Stimulated activated naive B cell treated with anti-CD40 and anti-IgM and Interleukin-4, amounts not matched to agents 10 μg/mL and 1 μg/mL and 100 μg/mL, for 72 hours (primary cell): ENCODE results near the gene SLC26A4.
"Not testable (repeated sequence)": the region's sequence is repeated elsewhere in the genome, so short reads cannot be mapped to it uniquely, and the experiment has no call there.

Experiments
- ATAC-seq, 2 donors: fragments of 150-1000 bp; cut with Tn5 transposase; replicated peaks; 2 replicates each; pipeline ENCODE4 v1.10.0; 2021; ENCODE audit warnings: moderate library complexity in 1 of 2
- DNase-seq: peaks from one replicate; pipeline ENCODE4 v3.0.0; 2021
- H3K27ac Mint-ChIP-seq: one replicate; pipeline ENCODE4 v1.8.0; 2022; ENCODE audit warnings: mild to moderate bottlenecking, mixed read lengths
- H3K27me3 Mint-ChIP-seq, 2 donors: one replicate each; pipeline ENCODE4 v1.8.0; 2022; ENCODE audit warnings: mixed read lengths in 2 of 2
- H3K36me3 Mint-ChIP-seq, 2 donors: one replicate each; pipeline ENCODE4 v1.8.0; 2022; ENCODE audit warnings: mixed read lengths in 2 of 2, mild to moderate bottlenecking in 1 of 2
- H3K4me1 Mint-ChIP-seq, 2 donors: one replicate each; pipeline ENCODE4 v1.8.0; 2022; ENCODE audit warnings: mixed read lengths in 2 of 2, mild to moderate bottlenecking in 1 of 2
- H3K4me3 Mint-ChIP-seq, 2 donors: one replicate each; pipeline ENCODE4 v1.8.0; 2022; ENCODE audit warnings: mild to moderate bottlenecking in 2 of 2, mixed read lengths in 2 of 2, moderate library complexity in 1 of 2
- H3K9me3 Mint-ChIP-seq, 2 donors: one replicate each; pipeline ENCODE4 v1.8.0; 2022; ENCODE audit warnings: mixed read lengths in 2 of 2, mild to moderate bottlenecking in 1 of 2

Gene SLC26A4

GRCh38 chr7:107639070-107639469, 21.6 kb upstream of the SLC26A4 start:
- peaks cover 25 to 59% of the 10 kb centered on the region in 2 donors for H3K4me1 Mint-ChIP-seq

GRCh38 chr7:107641676-107642075, 19.0 kb upstream of the SLC26A4 start:
- ATAC-seq: no peak
- no peak overlapping the region for H3K27ac Mint-ChIP-seq
- H3K9me3 Mint-ChIP-seq: peaks cover 4 to 10% of the 10 kb centered on the region in 2 donors
- H3K4me3 Mint-ChIP-seq: no peak overlapping the region
- peaks cover 3 to 7% of the 10 kb centered on the region in 2 donors for H3K36me3 Mint-ChIP-seq
- H3K27me3 Mint-ChIP-seq: no peaks in the 10 kb centered on the region
- H3K4me1 Mint-ChIP-seq: peaks cover 24 to 57% of the 10 kb centered on the region in 2 donors
- no peak for DNase-seq

More at GRCh38 chr7:107639070-107639469, 21.6 kb upstream of the SLC26A4 start:
- H3K4me3 Mint-ChIP-seq: peak overlapping the region; percentile 73 to 74
- DNase-seq, H3K9me3 Mint-ChIP-seq, H3K27me3 Mint-ChIP-seq, ATAC-seq: not testable (repeated sequence)
- H3K27ac Mint-ChIP-seq: peak overlapping the region; percentile 91
- H3K36me3 Mint-ChIP-seq: peaks cover 6 to 13% of the 10 kb centered on the region in 2 donors

- H3K4me3 Mint-ChIP-seq: no peak overlapping the region
- H3K27ac Mint-ChIP-seq: no peak overlapping the region
- H3K36me3 Mint-ChIP-seq: peaks cover 3 to 7% of the 10 kb centered on the region in 2 donors
- H3K9me3 Mint-ChIP-seq: peaks cover 4 to 10% of the 10 kb centered on the region in 2 donors
- DNase-seq (no peak), ATAC-seq (no peak)
- no peaks in the 10 kb centered on the region for H3K27me3 Mint-ChIP-seq
- peaks cover 24 to 57% of the 10 kb centered on the region in 2 donors for H3K4me1 Mint-ChIP-seq
Observed at GRCh38 chr7:107642501-107642900, 18.1 kb upstream of the SLC26A4 start.

GRCh38 chr7:107643407-107643806, 17.2 kb upstream of the SLC26A4 start:
- no peak for ATAC-seq

GRCh38 chr7:107643938-107644308, 16.7 kb upstream of the SLC26A4 start:
- no peak for ATAC-seq
- Mint-ChIP-seq H3K9me3 (peaks cover 0 to 4% of the 10 kb centered on the region in 2 donors), H3K27me3 (no peaks in the 10 kb centered on the region), H3K36me3 (no peaks in the 10 kb centered on the region), H3K27ac (peak overlapping the region; percentile 26), H3K4me1 (peaks cover 18 to 46% of the 10 kb centered on the region in 2 donors), H3K4me3 (peak overlapping the region; percentile 2 to 3)
- DNase-seq: no peak

More at GRCh38 chr7:107643407-107643806, 17.2 kb upstream of the SLC26A4 start:
- no peak overlapping the region for H3K27ac Mint-ChIP-seq
- DNase-seq: no peak
- no peak overlapping the region for H3K4me3 Mint-ChIP-seq
- H3K36me3 Mint-ChIP-seq: peaks cover under 1 to 1% of the 10 kb centered on the region in 2 donors
- H3K4me1 Mint-ChIP-seq: peaks cover 20 to 51% of the 10 kb centered on the region in 2 donors
- no peaks in the 10 kb centered on the region for H3K27me3 Mint-ChIP-seq
- peaks cover under 1 to 5% of the 10 kb centered on the region in 2 donors for H3K9me3 Mint-ChIP-seq

- Mint-ChIP-seq H3K4me3 (peak overlapping the region; percentile 2 to 3), H3K27ac (peak overlapping the region; percentile 26), H3K4me1 (peaks cover 16 to 40% of the 10 kb centered on the region in 2 donors), H3K27me3 (no peaks in the 10 kb centered on the region), H3K9me3 (peaks cover 0 to 4% of the 10 kb centered on the region in 2 donors), H3K36me3 (peaks cover 0 to 2% of the 10 kb centered on the region in 2 donors)
- no peak for ATAC-seq
- DNase-seq: no peak
Observed at GRCh38 chr7:107644309-107644974, 16.2 kb upstream of the SLC26A4 start.

- no peak overlapping the region for H3K4me3 Mint-ChIP-seq
- no peak overlapping the region for H3K27ac Mint-ChIP-seq
- peaks cover 4 to 6% of the 10 kb centered on the region in 2 donors for H3K4me1 Mint-ChIP-seq
- H3K36me3 Mint-ChIP-seq: peaks cover 2 to 3% of the 10 kb centered on the region in 2 donors
- H3K9me3 Mint-ChIP-seq: peaks cover 0 to 2% of the 10 kb centered on the region in 2 donors
- ATAC-seq (no peak), DNase-seq (no peak)
- peaks cover 7 to 8% of the 10 kb centered on the region in 2 donors for H3K27me3 Mint-ChIP-seq
Observed at GRCh38 chr7:107652642-107653041, 8.0 kb upstream of the SLC26A4 start.

GRCh38 chr7:107658467-107658866, 2.2 kb upstream of the SLC26A4 start:
- peaks cover 7 to 15% of the 10 kb centered on the region in 2 donors for H3K27me3 Mint-ChIP-seq
- no peak overlapping the region for H3K27ac Mint-ChIP-seq
- H3K4me1 Mint-ChIP-seq: peaks cover 28 to 41% of the 10 kb centered on the region in 2 donors
- H3K9me3 Mint-ChIP-seq: no peaks in the 10 kb centered on the region
- ATAC-seq (no peak), DNase-seq (no peak)
- H3K36me3 Mint-ChIP-seq: no peaks in the 10 kb centered on the region
- H3K4me3 Mint-ChIP-seq: no peak overlapping the region

GRCh38 chr7:107659666-107660065, 962 bp upstream of the SLC26A4 start:
- H3K27me3 Mint-ChIP-seq: peaks cover 7 to 15% of the 10 kb centered on the region in 2 donors
- DNase-seq: peak; percentile 67
- H3K27ac Mint-ChIP-seq: peak overlapping the region; percentile 34
- peaks cover 28 to 41% of the 10 kb centered on the region in 2 donors for H3K4me1 Mint-ChIP-seq
- peak overlapping the region; percentile 88 to 91 for H3K4me3 Mint-ChIP-seq
- no peaks in the 10 kb centered on the region for H3K36me3 Mint-ChIP-seq
- H3K9me3 Mint-ChIP-seq: no peaks in the 10 kb centered on the region
- peak; percentile 84 for ATAC-seq

- peak; percentile 48 for DNase-seq
- Mint-ChIP-seq H3K27ac (peak overlapping the region; percentile 48), H3K9me3 (no peaks in the 10 kb centered on the region), H3K4me1 (peaks cover 24 to 35% of the 10 kb centered on the region in 2 donors), H3K36me3 (no peaks in the 10 kb centered on the region), H3K4me3 (peak overlapping the region; percentile 88 to 91), H3K27me3 (peaks cover 0 to 8% of the 10 kb centered on the region in 2 donors)
- peak; percentile 43 to 45 for ATAC-seq
Observed at GRCh38 chr7:107661081-107661864, 645 bp downstream of the SLC26A4 start.

- no peak overlapping the region for H3K27ac Mint-ChIP-seq
- DNase-seq (no peak), ATAC-seq (no peak)
- peaks cover 24 to 35% of the 10 kb centered on the region in 2 donors for H3K4me1 Mint-ChIP-seq
- H3K9me3 Mint-ChIP-seq: no peaks in the 10 kb centered on the region
- H3K27me3 Mint-ChIP-seq: peaks cover 0 to 8% of the 10 kb centered on the region in 2 donors
- peak overlapping the region; percentile 88 to 91 for H3K4me3 Mint-ChIP-seq
- H3K36me3 Mint-ChIP-seq: no peaks in the 10 kb centered on the region
Observed at GRCh38 chr7:107661865-107662379, 1.3 kb downstream of the SLC26A4 start.

- Mint-ChIP-seq H3K27me3 (peaks cover 0 to 8% of the 10 kb centered on the region in 2 donors), H3K27ac (no peak overlapping the region), H3K9me3 (no peaks in the 10 kb centered on the region), H3K4me3 (no peak overlapping the region), H3K4me1 (peaks cover 24 to 35% of the 10 kb centered on the region in 2 donors), H3K36me3 (no peaks in the 10 kb centered on the region)
- DNase-seq: no peak
- no peak for ATAC-seq
Observed at GRCh38 chr7:107663196-107663595, 2.6 kb downstream of the SLC26A4 start.

GRCh38 chr7:107666790-107667189, 6.2 kb downstream of the SLC26A4 start:
- DNase-seq: no peak
- no peak for ATAC-seq
- Mint-ChIP-seq H3K4me1 (peaks cover 5 to 9% of the 10 kb centered on the region in 2 donors), H3K27ac (no peak overlapping the region), H3K36me3 (no peaks in the 10 kb centered on the region), H3K27me3 (peaks cover 0 to 3% of the 10 kb centered on the region in 2 donors), H3K4me3 (no peak overlapping the region), H3K9me3 (no peaks in the 10 kb centered on the region)

GRCh38 chr7:107667341-107667740, 6.7 kb downstream of the SLC26A4 start:
- no peaks in the 10 kb centered on the region for H3K36me3 Mint-ChIP-seq
- no peaks in the 10 kb centered on the region for H3K9me3 Mint-ChIP-seq
- ATAC-seq: no peak
- no peaks in the 10 kb centered on the region for H3K27me3 Mint-ChIP-seq
- peaks cover 2 to 6% of the 10 kb centered on the region in 2 donors for H3K4me1 Mint-ChIP-seq
- no peak for DNase-seq
- H3K27ac Mint-ChIP-seq: no peak overlapping the region
- no peak overlapping the region for H3K4me3 Mint-ChIP-seq
